A673 (cell line): Measurements from ENCODE around the gene CEBPE. TPM values are rescaled to one million over a fixed set of nuclear protein-coding genes. Genes with fewer than 3 reads are reported as not detected.
A peak's percentile ranks its signal among the peaks of the same experiment; 100 is the strongest.

Experiments used
- BruUV-seq: library from RNA; stranded (reverse); fragments of 400-500 nt; replicated peaks from 2 replicates; lab custom pipeline; 2021; lab: Mats Ljungman, UMichigan
- CTCF ChIA-PET: fragments of 300-600 bp; sonication (Branson Sonifier 250); formaldehyde crosslinking; loops from one replicate; lab custom pipeline; 2022; ENCODE audit warnings: antibody characterized with exemption; lab: Charles Lee
- POLR2A ChIA-PET: fragments of 300-600 bp; sonication (Branson Sonifier 250); formaldehyde crosslinking; loops from one replicate; lab custom pipeline; 2022; ENCODE audit warnings: antibody characterized with exemption; ENCODE audit not compliant: low non-redundant PET; lab: Charles Lee
- DNase-seq: peaks from one replicate; pipeline ENCODE4 v3.0.0-alpha.2; 2015; ENCODE audit warnings: low spot score
- H3K27ac ChIP-seq: fragments of 200-600 bp; sonication (generic); 2 replicates; pipeline ENCODE4 v1.5.1; 2016; ENCODE audit warnings: mixed run types, low read depth, mild to moderate bottlenecking, mixed read lengths, antibody characterized with exemption, low read length; ENCODE audit not compliant: poor library complexity, severe bottlenecking
- H3K27me3 ChIP-seq: fragments of 200-600 bp; sonication (generic); replicated peaks from 2 replicates; pipeline ENCODE4 v1.6.1; 2017; ENCODE audit warnings: mixed run types, low read depth, mild to moderate bottlenecking, mixed read lengths, antibody characterized with exemption, low read length; ENCODE audit not compliant: insufficient read depth, poor library complexity
- H3K36me3 ChIP-seq: fragments of 200-600 bp; sonication (generic); 2 replicates; pipeline ENCODE4 v1.6.1; 2016; ENCODE audit warnings: mixed run types, mild to moderate bottlenecking, mixed read lengths, antibody characterized with exemption, low read length; ENCODE audit not compliant: insufficient read depth, poor library complexity, severe bottlenecking
- H3K4me1 ChIP-seq: fragments of 200-600 bp; sonication (generic); 2 replicates; pipeline ENCODE4 v1.6.1; 2017; ENCODE audit warnings: mixed run types, mild to moderate bottlenecking, mixed read lengths, antibody characterized with exemption, low read length; ENCODE audit not compliant: insufficient read depth, poor library complexity, severe bottlenecking
- H3K4me3 ChIP-seq: fragments of 200-600 bp; sonication (generic); 2 replicates; pipeline ENCODE4 v1.5.1; 2016; ENCODE audit warnings: low read depth, mixed run types, mild to moderate bottlenecking, mixed read lengths, low read length; ENCODE audit not compliant: poor library complexity, severe bottlenecking
- H3K9me3 ChIP-seq: fragments of 200-600 bp; sonication (generic); 2 replicates; pipeline ENCODE4 v1.6.1; 2016; ENCODE audit warnings: mixed run types, low read depth, mild to moderate bottlenecking, mixed read lengths, antibody characterized with exemption, low read length; ENCODE audit not compliant: poor library complexity, severe bottlenecking
- CTCF ChIP-seq: fragments of 300-800, 200-600 bp; sonication (generic); conservative IDR thresholded peaks from 2 replicates; pipeline ENCODE4 v1.5.1; 2017; ENCODE audit warnings: low read depth, mild to moderate bottlenecking, antibody characterized with exemption, low read length, moderate library complexity, mixed read lengths
- EZH2 ChIP-seq: fragments of 200-600 bp; sonication (generic); IDR thresholded peaks from 2 replicates; pipeline ENCODE4 v1.6.1; 2017; ENCODE audit warnings: borderline replicate concordance, low read depth, mild to moderate bottlenecking, mixed read lengths, antibody characterized with exemption, low read length; ENCODE audit not compliant: poor library complexity, severe bottlenecking
- intact Hi-C: fragments of 100-400 bp; cut with micrococcal nuclease; formaldehyde crosslinking; loops from one replicate; pipeline ENCODE4 v1.10.0; 2022; ENCODE audit not compliant: unreplicated experiment
- total RNA-seq: library from RNA; stranded (reverse); gene quantifications from 2 replicates; pipeline ENCODE4 v1.2.3, GENCODE V29; 2021

CEBPE gene
- total RNA-seq, 1 experiment from 2014 or later = not detected

GRCh38 chr14:23146351-23146910 is 27.4 kb upstream of the CEBPE start:
- Histone ChIP-seq H3K27ac (no peak overlapping the region), H3K27me3 (no peaks in the 10 kb centered on the region), H3K4me1 (peaks cover 36% of the 10 kb centered on the region), H3K4me3 (no peak overlapping the region), H3K9me3 (no peaks in the 10 kb centered on the region), H3K36me3 (no peaks in the 10 kb centered on the region)
- intact Hi-C loops = no loop called here
- no TSS peak for BruUV-seq
- ChIA-PET CTCF (no interaction called here), POLR2A (no interaction called here)
- TF ChIP-seq EZH2 = no peak
- TF ChIP-seq CTCF = no peak
- DNase-seq = no peak

- H3K27ac ChIP-seq = no peak overlapping the region
- no TSS peak for BruUV-seq
- H3K36me3 ChIP-seq = no peaks in the 10 kb centered on the region
- peaks cover 42% of the 10 kb centered on the region for H3K4me1 ChIP-seq
- ChIA-PET POLR2A (no interaction called here), CTCF (no interaction called here)
- H3K27me3 ChIP-seq = no peaks in the 10 kb centered on the region
- H3K4me3 ChIP-seq = no peak overlapping the region
- H3K9me3 ChIP-seq = no peaks in the 10 kb centered on the region
- intact Hi-C loops = no loop called here
- TF ChIP-seq EZH2 = no peak
- no peak for TF ChIP-seq CTCF
- no peak for DNase-seq
These were observed 26.8 kb upstream of the CEBPE start for GRCh38 chr14:23145794-23146350.

- Histone ChIP-seq H3K9me3 (no peaks in the 10 kb centered on the region), H3K27me3 (no peaks in the 10 kb centered on the region), H3K27ac (peak overlapping the region; percentile 30), H3K4me1 (peaks cover 43% of the 10 kb centered on the region), H3K36me3 (no peaks in the 10 kb centered on the region), H3K4me3 (no peak overlapping the region)
- BruUV-seq = no TSS peak
- POLR2A ChIA-PET = no interaction called here
- intact Hi-C loops = no loop called here
- CTCF ChIA-PET = interaction anchor here (0.6 kb wide), 1 partner anchor 244 kb away, joined by 3 read pairs; no protein-coding TSS in a partner anchor
- TF ChIP-seq CTCF = no peak
- no peak for TF ChIP-seq EZH2
- DNase-seq = no peak
These were observed 24.9 kb upstream of the CEBPE start for GRCh38 chr14:23143911-23144310.
